GM21423 (cell line): ENCODE results near the gene KLK14.

Experiments
- ATAC-seq: cut with Tn5 transposase; IDR thresholded peaks from one replicate; pipeline ENCODE4 v1.9.1; 2021; ENCODE audit warnings: mild to moderate bottlenecking, moderate library complexity; ENCODE audit not compliant: unreplicated experiment

Gene KLK14, protein sequence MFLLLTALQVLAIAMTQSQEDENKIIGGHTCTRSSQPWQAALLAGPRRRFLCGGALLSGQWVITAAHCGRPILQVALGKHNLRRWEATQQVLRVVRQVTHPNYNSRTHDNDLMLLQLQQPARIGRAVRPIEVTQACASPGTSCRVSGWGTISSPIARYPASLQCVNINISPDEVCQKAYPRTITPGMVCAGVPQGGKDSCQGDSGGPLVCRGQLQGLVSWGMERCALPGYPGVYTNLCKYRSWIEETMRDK

DNA sequence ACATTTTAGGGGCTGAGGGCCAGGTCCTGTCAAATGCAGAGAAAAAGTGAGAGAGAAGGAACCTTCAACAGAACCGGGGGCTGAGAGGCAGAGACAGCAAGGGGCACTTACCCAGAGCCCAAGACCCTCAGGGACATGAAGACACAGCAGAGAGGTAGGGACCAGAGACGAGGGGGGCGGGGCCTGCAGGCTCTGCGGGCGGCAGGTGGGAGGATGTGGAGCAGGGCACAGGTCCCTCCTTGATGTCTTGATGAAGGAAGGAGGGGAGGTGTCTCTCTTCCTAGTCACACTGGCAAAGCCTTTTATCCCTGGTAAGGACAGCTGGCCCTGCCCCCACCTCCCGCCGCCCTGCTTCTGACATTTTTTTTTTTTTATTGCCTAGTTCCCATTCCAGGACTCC is at the start of gene KLK14:
Gene KLK14 (minus strand): TSS at position 277 of the 400 bp plus-strand sequence. CDS start 273 bp downstream, at position 4.
- ATAC-seq = no peak

DNA sequence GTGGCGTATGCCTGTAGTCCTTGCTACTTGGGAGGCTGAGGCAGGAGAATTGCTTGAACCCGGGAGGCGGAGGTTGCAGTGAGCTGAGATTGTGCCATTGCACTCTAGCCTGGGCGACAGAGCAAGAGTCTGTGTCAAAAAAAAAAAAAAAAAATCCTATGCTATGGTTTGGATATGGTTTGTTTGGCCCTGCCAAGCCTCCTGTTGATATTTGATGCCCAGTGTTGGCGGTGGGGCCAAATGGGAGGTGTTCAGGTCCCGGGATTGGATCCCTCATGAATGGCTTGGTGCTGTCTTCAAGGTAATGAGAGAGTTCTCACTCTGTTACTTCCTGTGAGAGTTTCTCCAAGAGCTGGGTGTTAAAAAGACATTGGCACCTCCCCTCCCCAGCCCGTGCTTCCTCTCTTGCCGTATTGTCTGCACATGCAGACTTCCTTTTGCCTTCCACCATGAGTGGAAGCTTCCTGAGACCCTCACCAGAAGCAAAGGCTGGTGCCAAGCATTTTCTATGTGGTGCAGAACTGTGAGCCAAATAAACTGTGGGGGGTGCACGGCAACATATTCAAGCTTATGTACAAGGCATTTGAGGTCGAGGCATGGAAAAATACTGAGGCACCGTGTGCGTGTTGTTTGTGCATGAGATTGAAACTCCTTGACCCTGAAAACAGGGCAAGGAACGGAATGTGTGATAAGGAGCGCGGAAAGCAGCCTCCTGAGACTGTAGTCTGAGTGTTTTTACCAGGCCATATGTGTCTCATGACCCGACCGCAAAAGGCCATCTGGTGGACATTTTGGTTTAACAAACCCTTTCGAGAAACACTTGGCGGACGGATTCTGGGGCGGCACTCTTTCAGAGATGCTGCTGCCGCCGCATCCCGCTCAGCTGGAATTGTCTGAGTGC is 49.3 kb upstream of the KLK14 start:
- ATAC-seq = no peak

DNA sequence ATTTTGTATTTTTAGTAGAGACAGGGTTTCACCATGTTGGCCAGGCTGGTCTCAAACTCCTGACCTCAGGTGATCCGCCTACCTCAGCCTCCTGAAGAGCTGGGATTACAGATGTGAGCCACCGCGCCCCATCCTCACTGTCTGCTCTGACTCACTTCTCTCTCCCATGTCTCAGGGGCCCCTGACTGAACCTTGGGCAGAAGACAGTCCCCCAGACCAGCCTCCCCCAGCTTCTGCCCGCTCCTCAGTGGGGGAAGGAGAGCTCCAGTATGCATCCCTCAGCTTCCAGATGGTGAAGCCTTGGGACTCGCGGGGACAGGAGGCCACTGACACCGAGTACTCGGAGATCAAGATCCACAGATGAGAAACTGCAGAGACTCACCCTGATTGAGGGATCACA is 47.0 kb upstream of the KLK14 start:
- ATAC-seq = no peak

DNA sequence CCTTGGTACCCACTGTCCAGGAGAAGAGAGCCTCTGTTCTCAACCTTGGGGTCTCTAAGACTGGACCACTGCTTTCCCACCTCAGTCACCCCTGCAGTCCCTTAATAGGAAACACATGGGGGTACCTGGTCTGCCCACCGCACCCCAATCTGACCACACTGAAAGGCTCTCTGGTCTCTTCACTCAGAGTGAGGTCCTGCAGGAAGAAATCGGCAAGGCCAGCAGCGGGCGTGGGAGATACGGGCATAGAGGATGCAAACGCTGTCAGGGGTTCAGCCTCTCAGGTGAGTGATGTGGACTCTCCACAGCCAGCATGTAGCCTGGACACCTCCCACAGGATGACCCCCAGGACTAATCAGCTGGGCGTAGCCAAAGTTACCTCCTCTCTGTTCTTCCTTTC is 45.5 kb upstream of the KLK14 start:
- ATAC-seq = no peak

DNA sequence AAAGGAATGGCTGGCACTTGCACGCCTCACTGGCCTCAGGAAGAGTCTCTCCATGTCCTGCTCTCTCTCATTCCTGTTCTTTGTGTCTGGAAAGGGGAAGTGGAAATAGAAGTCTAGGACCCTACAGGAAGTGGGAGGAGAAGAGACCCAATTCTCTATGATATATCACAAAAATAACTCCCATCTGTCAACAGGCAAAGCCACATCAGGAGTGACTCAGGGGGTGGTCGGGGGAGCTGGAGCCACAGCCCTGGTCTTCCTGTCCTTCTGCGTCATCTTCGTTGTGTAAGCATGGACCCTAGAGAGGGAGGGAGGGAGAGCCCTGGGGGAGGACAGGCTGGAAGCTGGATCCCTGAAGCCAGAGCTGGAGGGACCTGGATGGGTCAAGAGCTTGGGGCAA is 45.1 kb upstream of the KLK14 start:
- no peak for ATAC-seq

DNA sequence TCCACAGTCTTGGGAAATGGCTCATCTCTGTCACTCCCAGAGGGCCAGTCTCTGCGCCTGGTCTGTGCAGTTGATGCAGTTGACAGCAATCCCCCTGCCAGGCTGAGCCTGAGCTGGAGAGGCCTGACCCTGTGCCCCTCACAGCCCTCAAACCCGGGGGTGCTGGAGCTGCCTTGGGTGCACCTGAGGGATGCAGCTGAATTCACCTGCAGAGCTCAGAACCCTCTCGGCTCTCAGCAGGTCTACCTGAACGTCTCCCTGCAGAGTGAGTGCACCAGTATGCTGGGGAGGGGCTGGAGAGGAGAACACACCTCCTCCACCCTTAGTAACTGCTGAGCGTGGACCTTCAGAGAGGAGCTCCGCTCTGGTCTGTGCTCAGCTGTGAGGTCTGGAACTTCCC is 44.3 kb upstream of the KLK14 start:
- ATAC-seq = no peak

DNA sequence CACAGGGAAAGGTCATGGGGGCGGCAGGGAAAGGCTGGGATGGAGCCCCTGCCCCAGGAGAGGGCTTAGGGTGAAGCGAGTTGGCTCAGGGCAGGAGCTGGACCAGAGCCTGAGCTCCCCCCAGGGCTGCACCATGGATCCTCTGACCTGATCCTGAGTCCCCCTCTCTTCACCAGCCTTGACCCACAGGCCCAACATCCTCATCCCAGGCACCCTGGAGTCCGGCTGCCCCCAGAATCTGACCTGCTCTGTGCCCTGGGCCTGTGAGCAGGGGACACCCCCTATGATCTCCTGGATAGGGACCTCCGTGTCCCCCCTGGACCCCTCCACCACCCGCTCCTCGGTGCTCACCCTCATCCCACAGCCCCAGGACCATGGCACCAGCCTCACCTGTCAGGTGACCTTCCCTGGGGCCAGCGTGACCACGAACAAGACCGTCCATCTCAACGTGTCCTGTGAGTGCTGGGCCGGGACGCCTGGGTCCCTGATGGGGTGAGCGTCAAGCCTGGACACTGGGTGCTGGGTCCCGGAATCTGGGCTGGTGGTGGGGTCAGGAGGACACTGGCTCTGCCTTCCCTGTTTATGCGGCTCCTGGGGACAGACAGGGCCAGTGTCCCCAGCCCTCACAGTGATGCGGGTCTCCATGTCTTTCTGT is 42.9 kb upstream of the KLK14 start:
- ATAC-seq = no peak

DNA sequence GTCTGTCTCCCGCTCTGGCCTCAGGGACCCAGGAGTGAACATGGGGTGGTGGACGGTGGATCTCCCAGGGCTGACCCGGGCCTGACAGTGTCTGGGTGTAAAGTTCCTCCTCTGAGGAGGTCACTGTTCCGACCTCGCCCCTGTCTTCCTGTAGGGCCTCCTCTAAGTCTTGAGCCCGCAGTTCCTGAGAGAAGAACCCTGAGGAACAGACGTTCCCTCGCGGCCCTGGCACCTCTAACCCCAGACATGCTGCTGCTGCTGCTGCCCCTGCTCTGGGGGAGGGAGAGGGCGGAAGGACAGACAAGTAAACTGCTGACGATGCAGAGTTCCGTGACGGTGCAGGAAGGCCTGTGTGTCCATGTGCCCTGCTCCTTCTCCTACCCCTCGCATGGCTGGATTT is 42.0 kb upstream of the KLK14 start, which contains the start of gene SIGLEC9:
Gene SIGLEC9 (plus strand): TSS at position 178 of the 400 bp plus-strand sequence. CDS start 69 bp downstream, at position 247.
- ATAC-seq = no peak

DNA sequence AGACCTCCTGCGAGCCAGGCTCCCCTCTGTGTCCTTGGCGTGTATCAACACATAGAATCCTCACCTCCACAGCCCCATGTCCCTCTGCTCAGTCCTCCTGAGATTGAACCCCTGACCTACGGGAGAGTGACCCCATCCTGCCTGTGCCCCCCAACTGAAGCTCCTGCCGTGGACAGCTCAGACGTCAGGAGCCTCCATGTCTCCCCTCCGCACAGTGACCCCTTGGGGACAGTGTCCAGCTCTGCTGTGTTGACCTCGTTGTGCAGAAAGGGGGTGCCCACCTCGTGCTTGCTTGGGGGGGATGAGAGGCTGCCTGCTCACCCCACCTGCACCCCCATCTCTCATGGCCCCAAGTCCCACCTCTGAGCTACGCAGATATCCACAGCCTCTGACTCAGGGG is 41.5 kb upstream of the KLK14 start:
- ATAC-seq = no peak

DNA sequence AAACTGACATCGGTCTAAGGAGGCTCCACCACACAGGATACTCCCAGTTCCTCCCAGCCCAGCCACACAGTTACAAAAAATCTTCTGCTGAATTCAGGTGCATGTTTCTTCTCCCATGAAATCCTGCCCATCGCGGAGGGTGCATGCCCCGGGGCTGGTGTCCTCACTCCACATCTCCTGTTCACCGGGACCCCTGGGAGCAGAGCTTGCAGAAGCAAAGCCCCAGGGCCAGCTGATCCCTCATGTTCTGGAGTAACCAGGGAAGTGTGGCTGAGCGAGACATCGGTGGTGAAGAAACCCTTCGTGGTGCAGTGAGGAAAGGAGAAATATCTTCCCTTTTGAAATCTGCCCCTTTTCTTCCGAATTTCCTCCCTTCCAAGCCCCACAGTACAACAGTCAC is 41.1 kb upstream of the KLK14 start:
- no peak for ATAC-seq

DNA sequence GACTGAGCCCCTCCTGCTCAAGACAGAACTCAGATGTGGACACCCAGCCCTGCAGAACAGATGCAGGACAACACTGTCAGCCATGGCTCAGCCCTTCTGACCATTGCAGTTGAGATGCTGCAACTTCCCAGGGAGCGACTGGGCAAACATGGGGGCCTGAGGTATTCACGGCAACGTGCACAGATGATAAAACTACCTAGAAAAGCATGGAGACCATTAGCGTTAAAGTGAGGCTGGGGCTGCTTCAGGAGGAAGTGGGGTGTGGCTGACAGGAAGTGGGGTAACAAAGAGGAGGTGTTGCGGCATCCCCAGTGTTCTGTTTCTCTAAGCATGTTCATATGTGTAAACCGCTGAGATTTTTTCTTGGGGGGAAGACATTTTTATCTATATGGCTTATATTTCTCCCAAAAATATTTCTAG is 40.7 kb upstream of the KLK14 start:
- no peak for ATAC-seq

DNA sequence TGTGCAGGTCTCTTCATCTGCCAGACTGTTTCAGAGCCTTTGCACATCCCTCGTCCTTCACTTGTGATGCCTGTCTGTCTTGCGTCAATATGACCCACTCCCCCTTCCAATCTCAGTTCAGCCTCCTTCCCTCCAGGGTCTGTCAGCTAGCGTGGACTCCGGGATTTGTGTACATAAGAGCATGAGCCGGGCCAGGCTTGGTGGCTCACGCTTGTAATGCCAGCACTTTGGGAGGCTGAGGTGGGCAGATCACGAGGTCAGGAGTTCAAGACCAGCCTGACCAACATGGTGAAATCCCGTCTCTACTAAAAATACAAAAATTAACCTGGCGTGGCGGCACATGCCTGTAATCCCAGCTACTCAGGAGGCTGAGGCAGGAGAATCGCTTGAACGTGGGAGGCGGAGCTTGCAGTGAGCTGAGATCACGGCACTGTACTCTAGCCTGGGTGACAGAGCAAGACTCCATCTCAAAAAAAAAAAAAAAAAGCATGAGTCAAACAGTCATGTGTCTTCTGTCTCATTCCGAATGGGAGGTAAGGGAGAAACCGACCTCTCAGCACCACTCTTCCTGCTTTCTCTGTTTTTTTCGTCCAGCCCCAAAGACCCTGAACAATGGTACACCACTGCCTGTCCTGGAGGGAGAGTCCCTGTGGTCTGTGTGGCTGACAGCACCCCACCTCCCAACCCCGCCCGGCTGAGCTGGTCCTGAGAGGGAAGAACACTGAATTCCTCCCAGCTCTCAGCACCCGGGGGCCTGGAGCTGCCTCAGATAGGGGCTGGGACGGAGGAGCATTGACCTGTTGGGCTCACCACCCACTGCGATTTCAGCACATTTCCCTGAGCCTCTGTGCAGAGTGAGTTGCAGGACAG is 39.7 kb upstream of the KLK14 start:
- no peak for ATAC-seq

DNA sequence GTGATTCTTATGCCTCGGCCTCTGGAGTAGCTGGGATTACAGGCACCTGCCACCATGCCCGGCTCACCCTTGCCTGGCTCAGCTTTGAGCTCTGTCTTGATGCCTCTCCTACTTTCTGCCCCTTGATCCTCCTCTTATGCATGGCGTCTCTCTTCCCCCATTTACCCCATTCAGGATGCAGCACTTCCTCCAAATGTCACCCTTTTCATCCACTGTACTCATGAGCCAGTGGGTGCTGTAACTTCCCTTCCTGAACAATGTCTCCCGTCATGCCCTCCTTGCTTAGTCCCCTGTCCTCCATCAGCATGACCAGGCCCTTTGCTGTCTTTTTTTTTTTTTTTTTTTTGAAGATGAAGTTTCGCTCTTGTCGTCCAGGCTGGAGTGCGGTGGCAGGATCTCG is 38.6 kb upstream of the KLK14 start:
- ATAC-seq = no peak

DNA sequence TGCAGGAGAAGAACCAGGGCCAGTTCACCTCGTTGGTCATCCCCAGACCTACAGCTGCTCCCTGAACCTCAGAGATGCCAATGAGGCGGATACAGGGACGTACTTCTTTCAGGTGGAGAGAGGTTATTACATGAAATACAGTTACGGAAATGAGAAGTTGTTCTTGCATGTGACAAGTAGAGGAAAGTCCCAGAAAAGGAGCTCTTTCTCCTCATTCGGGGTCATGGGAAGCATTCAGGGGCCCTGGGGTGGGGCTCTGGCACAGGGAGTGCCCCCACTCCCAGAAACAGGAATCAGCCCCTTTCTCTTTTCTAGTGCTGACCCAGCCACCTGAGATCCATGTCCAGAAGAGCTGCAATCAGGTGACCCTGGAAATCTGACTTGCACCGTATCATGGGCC is 37.5 kb upstream of the KLK14 start:
- ATAC-seq = no peak

DNA sequence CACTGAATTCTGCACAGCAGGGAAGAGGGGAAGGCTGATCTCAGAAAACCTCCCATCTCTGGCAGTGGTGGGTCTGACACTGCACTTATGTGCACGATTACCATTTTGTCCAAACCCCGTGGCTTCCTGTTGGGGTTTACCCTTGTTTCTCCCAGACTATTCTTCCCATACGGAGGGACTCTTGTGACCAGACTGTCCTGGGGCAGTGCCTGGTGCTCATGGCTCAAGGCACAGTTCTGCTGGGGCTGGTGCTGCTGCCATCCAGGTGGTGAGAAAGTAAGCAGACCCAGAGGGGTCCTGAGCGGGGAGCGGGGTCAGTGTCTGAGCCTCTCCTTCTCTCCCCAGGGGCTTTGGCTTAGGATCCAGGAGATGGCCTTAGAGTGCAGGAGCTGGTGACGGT is 36.9 kb upstream of the KLK14 start:
- no peak for ATAC-seq

DNA sequence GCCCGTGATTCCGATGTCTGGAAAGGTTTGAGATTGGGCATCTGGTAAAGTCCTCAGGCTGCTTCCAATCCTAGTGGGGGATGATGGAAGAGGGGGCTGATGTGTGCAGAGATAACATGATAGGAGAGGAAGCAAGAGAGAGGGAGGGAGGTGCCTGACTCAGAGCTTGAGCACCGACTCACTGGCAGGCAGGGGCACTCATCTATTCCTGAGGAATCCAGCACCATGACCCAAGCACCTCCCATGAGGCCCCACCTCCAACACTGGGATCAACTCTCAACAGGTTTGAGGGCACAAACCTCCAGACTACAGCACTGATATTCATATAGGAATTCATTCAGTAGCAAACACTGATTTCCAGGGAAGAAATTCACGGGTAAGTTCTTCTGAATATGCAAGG is 36.4 kb upstream of the KLK14 start:
- ATAC-seq = no peak

DNA sequence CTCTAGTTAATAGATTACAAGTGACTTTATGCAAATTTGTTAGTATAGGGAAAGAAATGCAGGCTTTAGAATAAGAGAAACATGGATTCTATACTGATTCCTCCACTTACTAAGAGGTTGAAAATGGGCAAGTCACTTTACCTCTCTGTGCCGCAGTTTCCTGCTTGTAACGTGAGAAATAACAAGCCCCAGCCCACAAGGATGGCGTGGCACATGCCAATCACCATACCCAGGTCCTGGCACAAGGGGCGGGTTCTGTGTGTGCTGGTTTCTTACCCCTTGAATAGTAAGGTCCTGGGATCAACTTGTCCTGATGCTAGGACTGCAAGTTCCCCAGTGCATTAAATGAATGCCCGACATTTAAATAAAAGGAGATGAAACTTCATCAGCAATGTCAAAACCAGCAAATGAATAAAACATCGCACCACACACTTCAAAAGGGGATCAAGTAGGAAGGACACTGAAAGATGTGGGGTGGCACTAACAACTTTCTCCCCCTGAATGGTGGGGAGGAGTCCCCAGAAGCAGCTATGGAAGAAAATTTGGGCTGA is 34.1 kb upstream of the KLK14 start:
- no peak for ATAC-seq

DNA sequence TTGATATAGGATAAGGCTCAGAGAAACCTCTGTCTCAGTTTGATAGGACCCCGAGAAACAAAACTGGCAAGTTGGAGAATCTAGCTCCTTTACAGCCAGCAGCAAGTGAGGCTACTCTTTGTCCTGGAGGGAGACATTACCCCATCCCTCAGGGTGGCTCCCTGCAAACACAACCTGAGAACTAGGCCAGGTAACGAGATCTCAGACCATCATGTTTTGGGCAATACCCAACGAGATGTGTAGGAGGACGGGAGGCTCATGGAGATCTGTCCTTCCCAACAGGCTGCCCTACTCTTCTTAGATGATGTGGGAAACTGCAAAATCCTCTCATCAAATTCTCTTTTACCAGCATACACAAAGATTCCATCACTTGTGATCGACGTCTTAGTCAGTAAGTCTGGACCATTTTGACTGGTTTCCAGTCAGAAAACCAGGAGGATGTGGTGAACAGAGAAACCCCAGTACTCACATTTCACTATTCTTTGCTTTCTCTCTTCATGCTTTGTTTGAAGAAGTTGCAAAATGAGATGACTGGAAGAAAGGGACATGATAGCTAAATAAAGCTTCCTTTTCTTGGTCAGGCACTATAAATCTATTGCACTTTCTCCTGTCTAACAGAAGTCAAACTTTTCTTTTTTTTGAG is 31.5 kb upstream of the KLK14 start:
- no peak for ATAC-seq

DNA sequence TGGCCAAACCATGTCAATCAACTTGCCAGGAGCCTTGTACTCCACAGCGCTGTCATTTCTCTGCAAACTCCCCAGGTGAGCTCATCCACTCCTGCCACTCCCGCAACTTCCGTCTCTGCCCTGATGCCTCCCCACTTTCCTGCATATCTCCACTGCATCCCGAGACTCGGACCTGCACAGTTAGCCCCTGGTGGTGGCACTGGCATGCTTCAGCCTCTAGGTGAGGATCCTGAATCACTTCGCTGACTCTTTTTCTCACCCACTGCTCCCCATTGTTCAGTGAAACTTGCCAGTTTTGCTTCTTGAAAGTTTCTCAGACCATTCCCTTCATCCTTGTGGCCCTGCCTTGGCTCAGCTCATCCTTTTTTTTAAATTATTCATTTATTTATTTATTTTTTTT is 28.9 kb upstream of the KLK14 start:
- ATAC-seq = no peak

DNA sequence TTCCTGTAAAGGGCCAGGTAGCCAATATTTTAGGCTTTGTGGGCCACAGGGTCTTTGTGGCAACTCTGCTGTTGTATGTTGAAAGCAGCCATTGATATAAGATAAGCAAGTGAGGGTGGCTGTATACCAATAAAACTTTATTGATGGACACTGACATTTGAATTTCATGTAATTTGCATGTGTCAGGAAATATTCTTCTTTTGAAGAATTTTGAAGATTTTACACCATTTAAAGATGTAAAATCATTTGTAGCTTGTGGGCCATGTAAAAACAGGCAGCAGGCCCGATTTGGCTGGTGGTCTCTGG is 27.9 kb upstream of the KLK14 start:
- ATAC-seq = no peak
